ENCODE data around the gene TNFAIP3. TPM values are rescaled to one million over a fixed set of nuclear protein-coding genes. Genes with fewer than 3 reads are reported as not detected.

The TNFAIP3 gene
- total and polyA plus RNA-seq, 2 donors (not counting 1 experiment from before 2014, with no cell fraction given), result 86.2 to 92.0 TPM

DNA sequence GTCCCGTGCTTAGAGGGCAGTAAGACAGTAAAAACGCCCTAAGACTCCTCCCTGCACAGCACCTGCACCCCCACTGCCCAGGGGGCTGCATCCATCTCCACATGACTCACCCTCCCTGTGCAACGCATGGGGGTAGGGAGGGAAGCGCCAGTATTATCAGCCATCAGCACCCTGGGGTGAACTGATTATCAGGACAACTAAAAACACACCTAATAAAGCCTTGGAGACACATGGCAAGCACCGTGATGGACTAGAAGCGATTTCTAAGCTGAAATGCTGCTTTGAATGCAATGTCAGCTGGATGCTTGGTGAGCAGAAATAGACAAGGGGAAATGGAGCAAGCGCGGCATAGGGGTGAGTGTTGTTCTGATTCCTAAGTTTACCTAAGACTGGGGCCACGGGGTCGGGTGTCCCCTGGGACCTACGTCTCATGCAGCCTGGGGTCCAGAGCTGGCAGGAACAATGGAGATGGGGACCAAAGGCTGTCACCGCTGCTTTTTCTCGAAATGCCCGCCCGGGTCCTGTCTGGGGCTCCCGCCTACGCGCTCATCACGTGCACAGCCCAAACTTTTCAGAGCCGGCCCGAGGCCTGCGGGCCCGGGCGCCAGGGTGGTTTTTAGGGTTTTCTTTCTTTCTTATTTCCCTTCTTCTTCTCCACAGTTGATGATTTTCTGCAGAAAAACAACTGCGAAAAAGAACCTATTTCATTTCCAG is 702 bp upstream of the TNFAIP3 start:
- Histone ChIP-seq H3K27ac (ENCODE audit: low read length in 2 of 2) (peak overlapping the region; percentile 92 to 97), H4K20me1 (ENCODE audit: control insufficient read depth, insufficient read depth, low read length, poor library complexity, severe bottlenecking) (peaks cover 27% of the 10 kb centered on the region), H3K4me1 (ENCODE audit: control insufficient read depth in 2 of 2, insufficient read depth in 2 of 2, low read length in 2 of 2) (peaks cover 33 to 37% of the 10 kb centered on the region in 2 donors), H3K4me2 (replicated peaks; ENCODE audit: low read depth, low read length, poor library complexity, severe bottlenecking) (peak overlapping the region; percentile 83), H3K4me3 (ENCODE audit: control extremely low read depth in 1 of 5, extremely low read depth in 1 of 5, insufficient read depth in 1 of 5, low read depth in 2 of 5, low read length in 4 of 5) (peak overlapping the region; percentile 62 to 88 (median 70)), H2AFZ (ENCODE audit: insufficient read depth, low read depth, low read length, poor library complexity, severe bottlenecking) (peak overlapping the region; percentile 65), H3K9ac (ENCODE audit: low read length) (peak overlapping the region; percentile 70), H3K27me3 (replicated peaks in 1 of 4; ENCODE audit: control extremely low read depth in 1 of 4, control insufficient read depth in 3 of 4, insufficient read depth in 4 of 4, low read length in 3 of 4) (no peaks in the 10 kb centered on the region), H3K79me2 (ENCODE audit: control insufficient read depth, insufficient read depth, low read length) (peaks cover 42% of the 10 kb centered on the region), H3K9me3 (ENCODE audit: control extremely low read depth in 1 of 3, control insufficient read depth in 2 of 3, insufficient read depth in 1 of 3, low read length in 2 of 3) (no peaks in the 10 kb centered on the region), H3K36me3 (replicated peaks in 1 of 2; ENCODE audit: control extremely low read depth in 1 of 2, control insufficient read depth in 1 of 2, extremely low read depth in 1 of 2, insufficient read depth in 2 of 2, low read length in 1 of 2) (no peaks in the 10 kb centered on the region)
- WGBS (ENCODE audit: insufficient coverage), result 2% methylated on average over 21 of the region's 25 CpGs
- CTCF ChIA-PET, result interaction anchor here (1.0 to 13.4 kb wide), 17 partner anchors 9 to 162 kb away, joined by 3 to 199 read pairs (median 5); no protein-coding TSS in a partner anchor
- ATAC-seq (ENCODE audit: low read depth) (peak; percentile 18), DNase-seq (no peak)
- Mint-ChIP-seq H3K9me3 (ENCODE audit: insufficient read depth) (no peaks in the 10 kb centered on the region), H3K4me1 (peaks cover 43% of the 10 kb centered on the region), H3K27ac (peak overlapping the region; percentile 93), H3K4me3 (peak overlapping the region; percentile 94), H3K27me3 (no peaks in the 10 kb centered on the region)
- POLR2A ChIA-PET, result interaction anchor here (0.5 to 1.7 kb wide), 9 partner anchors 8 to 158 kb away, joined by 3 to 10 read pairs (median 4); no protein-coding TSS in a partner anchor
- intact Hi-C loops (cut with micrococcal nuclease), result loop anchor here (1.0 to 10.0 kb wide), 10 partner anchors 55 to 1579 kb away; partner anchors contain the start of genes BCLAF1, CCDC28A, IFNGR1 and MAP3K5
- TF ChIP-seq CTCF (IDR thresholded peaks at IDR 0.05) (no peak), EZH2 (IDR thresholded peaks at IDR 0.05; ENCODE audit: borderline replicate concordance, insufficient read depth, low read depth, low read length, poor library complexity, severe bottlenecking) (no peak)
